Measurements from ENCODE around the gene FXR2. TPM values are rescaled to one million over a fixed set of nuclear protein-coding genes. Genes with fewer than 3 reads are reported as not detected.

FXR2 gene
- total and polyA plus RNA-seq, 9 of the 15 experiments (the other 6 are each of a cell fraction or from before 2014, with no cell fraction given), result 2.0 to 49.3 (median 24.5) TPM

DNA sequence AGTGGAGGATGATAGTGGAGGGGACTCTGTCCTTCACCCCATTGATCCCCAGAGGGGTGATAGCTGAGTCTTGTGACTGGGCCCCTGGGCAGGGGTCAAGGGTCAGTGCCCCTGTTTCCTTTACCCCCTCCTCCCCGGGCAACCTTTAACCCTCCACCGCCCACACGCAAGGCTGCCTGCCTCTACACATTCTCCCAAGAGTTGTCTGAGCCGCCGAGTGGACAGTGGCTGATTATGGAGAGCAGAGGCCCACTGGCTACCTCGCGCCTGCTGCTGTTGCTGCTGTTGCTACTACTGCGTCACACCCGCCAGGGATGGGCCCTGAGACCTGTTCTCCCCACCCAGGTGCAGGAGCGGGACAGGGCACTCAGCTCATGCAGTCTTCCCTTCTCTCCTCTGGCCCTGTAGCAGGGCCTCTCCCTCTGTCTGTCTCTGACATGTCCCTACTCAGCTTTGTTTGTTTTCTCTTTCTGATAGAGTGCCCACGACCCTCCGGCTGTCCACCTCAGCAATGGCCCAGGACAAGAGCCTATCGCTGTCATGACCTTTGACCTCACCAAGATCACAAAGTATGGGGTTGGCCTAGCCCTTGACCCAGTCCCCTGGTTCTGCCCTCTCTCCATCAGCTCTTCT lies 15.4 kb upstream of the FXR2 start, which contains the start of gene SHBG:
Gene SHBG, plus strand, starts transcription at position 197 of the 633 bp plus-strand sequence. Its CDS starts 38 bp downstream, at position 235.
- Histone ChIP-seq H3K4me2 (ENCODE audit: insufficient read depth, low read length) (no peak within 1 kb of the TSS), H3K27me3 (ENCODE audit: control insufficient read depth in 2 of 2, insufficient read depth in 2 of 2, low read length in 2 of 2) (no peaks in the 10 kb centered on the region), H3K36me3 (ENCODE audit: control insufficient read depth, insufficient read depth, low read length) (no peaks in the 10 kb centered on the region), H3K4me3 (no peak within 1 kb of the TSS), H3K79me2 (ENCODE audit: control insufficient read depth, insufficient read depth, low read length) (no peaks in the 10 kb centered on the region), H4K20me1 (replicated peaks; ENCODE audit: control insufficient read depth, insufficient read depth, low read length) (no peaks in the 10 kb centered on the region), H3K9ac (ENCODE audit: insufficient read depth in 1 of 2, low read depth in 2 of 2, low read length in 2 of 2) (no peak within 1 kb of the TSS; a peak in 1 of 4 replicates), H3K27ac (ENCODE audit: extremely low read depth, low read depth, low read length) (no peak within 1 kb of the TSS), H3K9me3 (replicated peaks; ENCODE audit: control insufficient read depth, insufficient read depth, low read depth, low read length) (no peaks in the 10 kb centered on the region), H2AFZ (ENCODE audit: low read depth, low read length) (no peak within 1 kb of the TSS), H3K4me1 (replicated peaks in 1 of 2; ENCODE audit: control insufficient read depth in 2 of 2, insufficient read depth in 2 of 2, low read length in 2 of 2) (peaks cover 0 to 20% of the 10 kb centered on the region in 2 experiments; a peak in 4 of 5 replicates), H3K9me1 (ENCODE audit: control insufficient read depth, insufficient read depth, low read length) (no peaks in the 10 kb centered on the region)
- in situ Hi-C loops (cut with MboI), result loop anchor here (5.0 kb wide), 1 partner anchor 57 kb away; the partner anchor contains the start of genes TP53 and WRAP53
- intact Hi-C loops (cut with micrococcal nuclease), result no loop called here
- WGBS (ENCODE audit: insufficient coverage, low coverage, missing lambda C conversion rate), result 59% methylated on average over 10 of the region's 13 CpGs
- TF ChIP-seq MAFK (IDR thresholded peaks at IDR 0.05; ENCODE audit: low read length) (no peak), FOXK1 (CRISPR knock-in tag; IDR thresholded peaks at IDR 0.05; ENCODE audit: borderline replicate concordance) (no peak), LARP7 (IDR thresholded peaks at IDR 0.05) (no peak), EGR1 (conservative IDR thresholded peaks at IDR 0.05) (peak; percentile 57; the same call in 1 of the 2 replicates), NR2C2 (CRISPR knock-in tag; IDR thresholded peaks at IDR 0.05) (peak; percentile 56; the same call in 1 of the 2 replicates), NR2C2 (tag; IDR thresholded peaks at IDR 0.05) (peak; percentile 66), NR2C1 (IDR thresholded peaks at IDR 0.05) (peak; percentile 53; the same call in 1 of the 2 replicates), NR2C1 (tag; IDR thresholded peaks at IDR 0.05) (peak; percentile 44), ZNF239 (CRISPR knock-in tag; IDR thresholded peaks at IDR 0.05) (no peak)
- CTCF ChIA-PET (ENCODE audit: low intra/inter-chr PET ratio), result no interaction called here
- POLR2A ChIA-PET, result interaction anchor here (0.6 to 2.6 kb wide), 4 partner anchors 20 to 387 kb away, joined by 3 to 19 read pairs (median 6); partner anchors contain the start of genes ATP1B2 and TP53
- FAIRE-seq, result no peak
- DNase-seq (ENCODE audit: extremely low read depth in 1 of 4, low spot score in 3 of 4), result no peak
- no TSS peak for BruUV-seq (replicated peaks)
- no peak for ATAC-seq

Measured in K562 (cell line).